K562 (cell line): ENCODE results near the gene P2RY8. TPM values are rescaled to one million over a fixed set of nuclear protein-coding genes. Genes with fewer than 3 reads are reported as not detected.
A peak's percentile ranks its signal among the peaks of the same experiment; 100 is the strongest.

Source experiments
- ATAC-seq: fragments of 200-7000 bp; cut with Tn5 transposase; 3 replicates; pipeline ENCODE4 v1.9.1; 2020; ENCODE audit warnings: moderate library complexity
- BruUV-seq: library from RNA; stranded (reverse); fragments of 400-500 nt; replicated peaks from 2 replicates; lab custom pipeline; 2021; lab: Mats Ljungman, UMichigan
- CTCF ChIA-PET: fragments of 300-600 bp; formaldehyde crosslinking; extraction: SDS; loops from one replicate; lab custom pipeline; 2021; ENCODE audit warnings: low intra/inter-chr PET ratio; lab: Yijun Ruan, JAX
- POLR2A ChIA-PET: fragments of 300-600, 350-650 bp; sonication (Branson Sonifier 250); formaldehyde crosslinking; extraction: SDS; loops from one replicate; lab custom pipeline; 2021; ENCODE audit warnings: antibody characterized with exemption, inconsistent platforms; lab: Yijun Ruan, JAX
- DNase-seq, 4 experiments: peaks; one replicate each; pipeline versions ENCODE4 v3.0.0 to v3.0.0-alpha.2; 2011 to 2018; ENCODE audit warnings: low spot score in 3 of 4, mixed read lengths in 3 of 4; ENCODE audit errors: extremely low read depth in 1 of 4
- FAIRE-seq: peaks from 2 replicates; lab custom pipeline; 2011; peaks lifted over from hg19 to GRCh38; lab: Jason Lieb, UNC
- H2AFZ ChIP-seq: 2 replicates; pipeline ENCODE4 v1.6.0; 2011; ENCODE audit warnings: low read depth, low read length, control low read depth, inconsistent platforms
- H3K27ac ChIP-seq: fragments of 200-600 bp; 3 replicates; pipeline ENCODE4 v1.8.0; 2011; ENCODE audit warnings: low read depth, mild to moderate bottlenecking, control low read depth, inconsistent platforms, low read length, moderate library complexity, mixed read lengths; ENCODE audit errors: extremely low read depth
- H3K27me3 ChIP-seq, 2 experiments: fragments of 300-600 bp in 1 of 2; 2 replicates in 1 of 2; 3 replicates in 1 of 2; pipeline versions ENCODE4 v1.6.0 to v1.8.0; 2011; ENCODE audit warnings: inconsistent platforms in 2 of 2, low read length in 2 of 2, mild to moderate bottlenecking in 1 of 2, mixed read lengths in 1 of 2, moderate library complexity in 1 of 2; ENCODE audit not compliant: control insufficient read depth in 2 of 2, insufficient read depth in 2 of 2
- H3K36me3 ChIP-seq: fragments of 300-600 bp; 3 replicates; pipeline ENCODE4 v1.8.0; 2011; ENCODE audit warnings: mild to moderate bottlenecking, low read length, inconsistent platforms; ENCODE audit not compliant: control insufficient read depth, insufficient read depth
- H3K4me1 ChIP-seq, 2 experiments: fragments of 200-600 bp in 1 of 2; replicated peaks in 1 of 2; 2 replicates in 1 of 2; 3 replicates in 1 of 2; pipeline versions ENCODE4 v1.5.1 to v1.8.0; 2011; ENCODE audit warnings: inconsistent platforms in 2 of 2, low read length in 2 of 2, mild to moderate bottlenecking in 1 of 2, mixed read lengths in 1 of 2, moderate library complexity in 1 of 2; ENCODE audit not compliant: control insufficient read depth in 2 of 2, insufficient read depth in 2 of 2
- H3K4me2 ChIP-seq: 2 replicates; pipeline ENCODE4 v1.6.1; 2011; ENCODE audit warnings: low read length, control low read depth, inconsistent platforms, mixed read lengths; ENCODE audit not compliant: insufficient read depth
- H3K4me3 ChIP-seq: fragments of 200-600 bp; sonication (generic), shearing (Covaris generic); 2 replicates; pipeline ENCODE4 v1.5.1; 2016; ENCODE audit warnings: control low read depth, inconsistent platforms
- H3K79me2 ChIP-seq: fragments of 200-600 bp; 3 replicates; pipeline ENCODE4 v1.8.0; 2011; ENCODE audit warnings: low read length, inconsistent platforms; ENCODE audit not compliant: control insufficient read depth, insufficient read depth
- H3K9ac ChIP-seq, 2 experiments: 2 replicates each; pipeline versions ENCODE4 v1.6.0 to v1.6.1; 2011; ENCODE audit warnings: low read depth in 2 of 2, low read length in 2 of 2, control low read depth in 1 of 2, inconsistent platforms in 1 of 2, mild to moderate bottlenecking in 1 of 2, mixed read lengths in 1 of 2; ENCODE audit not compliant: insufficient read depth in 1 of 2
- H3K9me1 ChIP-seq: one replicate; pipeline ENCODE4 v1.6.0; 2011; ENCODE audit warnings: inconsistent platforms, mild to moderate bottlenecking, low read length, moderate library complexity; ENCODE audit not compliant: control insufficient read depth, insufficient read depth
- H3K9me3 ChIP-seq: replicated peaks from 2 replicates; pipeline ENCODE4 v1.5.1; 2011; ENCODE audit warnings: low read depth, low read length, inconsistent platforms; ENCODE audit not compliant: control insufficient read depth, insufficient read depth
- H4K20me1 ChIP-seq: replicated peaks from 2 replicates; pipeline ENCODE4 v1.6.1; 2011; ENCODE audit warnings: low read length, inconsistent platforms, mixed read lengths; ENCODE audit not compliant: control insufficient read depth, insufficient read depth
- CBFA2T3 ChIP-seq: fragments of 450-650 bp; IDR thresholded peaks from 2 replicates; pipeline ENCODE4 v1.6.1; 2017
- MXI1 ChIP-seq: IDR thresholded peaks from 2 replicates; pipeline ENCODE4 v1.6.1; 2011; ENCODE audit warnings: low read depth, mild to moderate bottlenecking, improper control_type of control experiment, low read length
- POLR2G ChIP-seq: fragments of 200-400 bp; formaldehyde crosslinking; IDR thresholded peaks from 2 replicates; pipeline ENCODE4 v1.6.1; 2017; ENCODE audit warnings: low read depth, mild to moderate bottlenecking, antibody characterized with exemption, low read length, moderate library complexity
- PTBP1 ChIP-seq: fragments of 200-400 bp; formaldehyde crosslinking; IDR thresholded peaks from 2 replicates; pipeline ENCODE4 v1.6.1; 2017; ENCODE audit warnings: low read depth, low read length
- SMAD3 ChIP-seq: fragments of 450-650 bp; formaldehyde crosslinking; conservative IDR thresholded peaks from 2 replicates; pipeline ENCODE4 v1.4.0; 2020; ENCODE audit warnings: mild to moderate bottlenecking
- STAT5A ChIP-seq: IDR thresholded peaks from 2 replicates; pipeline ENCODE4 v1.6.1; 2012; ENCODE audit warnings: low read length, inconsistent platforms, borderline replicate concordance
- USF1 ChIP-seq: sonication (generic); formaldehyde crosslinking; IDR thresholded peaks from 2 replicates; pipeline ENCODE4 v1.9.0; 2022; ENCODE audit warnings: mild to moderate bottlenecking, missing genetic modification reagents
- ZNF140 ChIP-seq: fragments of 250-450 bp; sonication (Bioruptor Pico); IDR thresholded peaks from 2 replicates; pipeline ENCODE4 v1.8.0; 2021; ENCODE audit warnings: moderate library complexity, mild to moderate bottlenecking, inconsistent platforms
- ZNF184 ChIP-seq: sonication (generic); formaldehyde crosslinking; IDR thresholded peaks from 2 replicates; pipeline ENCODE4 v1.5.0; 2020; ENCODE audit warnings: missing genetic modification reagents
- ZNF3 ChIP-seq: fragments of 250-450 bp; sonication (Bioruptor Pico); IDR thresholded peaks from 2 replicates; pipeline ENCODE4 v1.5.0; 2021; ENCODE audit warnings: mild to moderate bottlenecking, moderate library complexity
- ZNF696 ChIP-seq: fragments of 250-450 bp; sonication (Bioruptor Pico); conservative IDR thresholded peaks from 2 replicates; pipeline ENCODE4 v1.4.0; 2020; ENCODE audit warnings: mild to moderate bottlenecking, moderate library complexity
- ZNF780A ChIP-seq: fragments of 250-450 bp; sonication (Bioruptor Pico); IDR thresholded peaks from 2 replicates; pipeline ENCODE4 v1.5.0; 2021; ENCODE audit warnings: mild to moderate bottlenecking
- WGBS: fragments of 100-300 bp; shearing (Covaris generic); methylation state at CpG from one replicate; pipeline ENCODE4 v1.1.6; 2016; ENCODE audit warnings: low coverage, mixed read lengths; ENCODE audit not compliant: insufficient coverage; ENCODE audit errors: missing lambda C conversion rate; 5-methylcytosine and 5-hydroxymethylcytosine counted together
- in situ Hi-C: fragments of 300-500 bp; cut with MboI; formaldehyde crosslinking; loops from 4 replicates; pipeline ENCODE4 v1.15.0; 2018; ENCODE audit warnings: inconsistent platforms, mixed read lengths
- intact Hi-C: fragments of 100-400 bp; cut with micrococcal nuclease; formaldehyde crosslinking; loops from 2 replicates; pipeline ENCODE4 v1.14.2; 2022
- polyA plus RNA-seq, 8 experiments: library from polyadenylated mRNA; depleted of rRNA in 4 of 8; stranded (reverse) in 5 of 8; unstranded in 3 of 8; fragments of >200 nt; fragmentation: Nextera tagmentation in 2 of 8; fragmentation: Illumina TruSeq in 1 of 8; extraction: Ambion mirVana in 2 of 8; extraction: Trizol in 1 of 8; gene quantifications; 2 replicates each; pipeline versions ENCODE4 v1.2.1 to v1.2.3, GENCODE V29; 2011 to 2014; ENCODE audit warnings: inconsistent platforms in 1 of 8, missing spikeins in 1 of 8
- total RNA-seq, 7 experiments: library from RNA; depleted of rRNA in 6 of 7; stranded (reverse); fragments of >200 nt in 6 of 7; fragmentation: Illumina TruSeq in 2 of 7; extraction: Trizol in 2 of 7; gene quantifications; 2 replicates each; pipeline versions ENCODE4 v1.2.1 to v1.2.3, GENCODE V29; 2011 to 2021; ENCODE audit warnings: low replicate concordance in 1 of 7
- TF ChIP-seq, protein P1 (sequence below): fragments of 450-650 bp; IDR thresholded peaks from 2 replicates; pipeline ENCODE4 v1.6.1; 2016; ENCODE audit warnings: antibody characterized with exemption

Gene P2RY8
- total and polyA plus RNA-seq, 9 of the 15 experiments (the other 6 are each of a cell fraction or from before 2014, with no cell fraction given): 0.04 to 0.69 (median 0.08) TPM; not detected in 3

- CTCF ChIA-PET: no interaction called here
- BruUV-seq: no TSS peak
- FAIRE-seq: no peak
Observed at GRCh38 chrX:1421433-1422134, 115.4 kb downstream of the P2RY8 start.

DNA sequence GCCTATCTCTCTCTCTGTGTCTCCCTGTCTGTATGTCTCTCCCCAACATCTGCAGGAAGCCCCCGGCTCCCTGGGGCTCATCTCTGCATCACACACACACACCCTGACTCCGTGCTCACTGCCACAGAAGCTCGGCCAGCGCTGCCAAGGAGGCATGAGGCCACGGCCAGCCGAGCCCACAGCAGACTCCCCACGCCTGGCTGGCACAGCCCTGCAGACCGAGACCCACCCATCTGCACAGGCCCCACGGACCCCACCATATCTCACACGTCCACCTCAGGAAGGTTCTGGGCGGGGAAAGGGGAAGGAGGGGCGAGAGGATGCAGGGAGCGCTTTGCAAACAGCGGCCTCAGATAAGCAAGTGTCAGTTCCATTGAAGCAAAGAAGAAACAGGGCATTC, 116.6 kb downstream of the P2RY8 start:
- Histone ChIP-seq H3K9me3 (no peaks in the 10 kb centered on the region; the same call in 1 of the 2 replicates), H3K4me1 (peaks cover 0 to 9% of the 10 kb centered on the region in 2 experiments; a peak in 2 of 5 replicates), H3K4me2 (no peak overlapping the region), H3K36me3 (peaks cover 17% of the 10 kb centered on the region; the same call in 2 of the 3 replicates), H4K20me1 (no peaks in the 10 kb centered on the region), H3K27ac (no peak overlapping the region), H3K9me1 (no peaks in the 10 kb centered on the region), H3K27me3 (no peaks in the 10 kb centered on the region), H2AFZ (no peak overlapping the region), H3K9ac (peak overlapping the region in 1 of 2 experiments; percentile 76; a peak in 1 of 4 replicates), H3K79me2 (no peaks in the 10 kb centered on the region), H3K4me3 (no peak overlapping the region)
- intact Hi-C loops (no loop called here), in situ Hi-C loops (no loop called here)
- CTCF ChIA-PET: no interaction called here
- peak in 1 of 4 experiments; percentile 12 for DNase-seq
- ATAC-seq: peak; percentile 45
- no peak for FAIRE-seq
- no TSS peak for BruUV-seq
- WGBS: 44% methylated on average over 5 of the region's 14 CpGs
- POLR2A ChIA-PET: no interaction called here
- TF ChIP-seq SMAD3 (CRISPR knock-in tag) (no peak), ZNF140 (CRISPR knock-in tag) (no peak), ZNF696 (CRISPR knock-in tag) (no peak), USF1 (CRISPR knock-in tag) (no peak), CBFA2T3 (peak; percentile 0; the same call in 1 of the 2 replicates), POLR2G (peak; percentile 62), PTBP1 (peak; percentile 77; the same call in 1 of the 2 replicates), ZNF184 (CRISPR knock-in tag) (no peak)
- TF ChIP-seq, protein P1, sequence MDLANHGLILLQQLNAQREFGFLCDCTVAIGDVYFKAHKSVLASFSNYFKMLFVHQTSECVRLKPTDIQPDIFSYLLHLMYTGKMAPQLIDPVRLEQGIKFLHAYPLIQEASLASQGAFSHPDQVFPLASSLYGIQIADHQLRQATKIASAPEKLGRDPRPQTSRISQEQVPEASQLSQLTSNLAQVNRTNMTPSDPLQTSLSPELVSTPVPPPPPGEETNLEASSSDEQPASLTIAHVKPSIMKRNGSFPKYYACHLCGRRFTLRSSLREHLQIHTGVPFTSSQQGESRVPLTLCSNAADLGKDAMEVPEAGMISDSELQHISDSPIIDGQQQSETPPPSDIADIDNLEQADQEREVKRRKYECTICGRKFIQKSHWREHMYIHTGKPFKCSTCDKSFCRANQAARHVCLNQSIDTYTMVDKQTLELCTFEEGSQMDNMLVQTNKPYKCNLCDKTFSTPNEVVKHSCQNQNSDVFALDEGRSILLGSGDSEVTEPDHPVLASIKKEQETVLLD: no peak

More at GRCh38 chrX:1421433-1422134, 115.4 kb downstream of the P2RY8 start:
- Histone ChIP-seq H3K4me3 (no peak overlapping the region), H3K9me1 (no peaks in the 10 kb centered on the region), H3K4me1 (peaks cover 0 to 9% of the 10 kb centered on the region in 2 experiments; a peak in 2 of 5 replicates), H3K9me3 (no peaks in the 10 kb centered on the region; the same call in 1 of the 2 replicates), H3K27ac (no peak overlapping the region; the same call in 2 of the 3 replicates), H4K20me1 (no peaks in the 10 kb centered on the region), H3K79me2 (no peaks in the 10 kb centered on the region), H2AFZ (no peak overlapping the region), H3K27me3 (no peaks in the 10 kb centered on the region), H3K4me2 (no peak overlapping the region), H3K36me3 (peaks cover 15% of the 10 kb centered on the region; the same call in 2 of the 3 replicates), H3K9ac (no peak overlapping the region)
- POLR2A ChIA-PET: no interaction called here
- intact Hi-C loops (no loop called here), in situ Hi-C loops (no loop called here)
- TF ChIP-seq MXI1 (no peak), ZNF3 (no peak), STAT5A (peak; percentile 6; the same call in 1 of the 2 replicates), ZNF780A (CRISPR knock-in tag) (no peak)
- WGBS: 99% methylated on average over 19 of the region's 19 CpGs
- ATAC-seq (no peak), DNase-seq (no peak)
